A673 (cell line): Measurements from ENCODE around the gene ARL8A.

ENCODE experiments used
- CTCF ChIP-seq: fragments of 300-800, 200-600 bp; sonication (generic); conservative IDR thresholded peaks from 2 replicates; pipeline ENCODE4 v1.5.1; 2017; ENCODE audit warnings: low read depth, mild to moderate bottlenecking, antibody characterized with exemption, low read length, moderate library complexity, mixed read lengths
- EZH2 ChIP-seq: fragments of 200-600 bp; sonication (generic); IDR thresholded peaks from 2 replicates; pipeline ENCODE4 v1.6.1; 2017; ENCODE audit warnings: borderline replicate concordance, low read depth, mild to moderate bottlenecking, mixed read lengths, antibody characterized with exemption, low read length; ENCODE audit not compliant: poor library complexity, severe bottlenecking

- TF ChIP-seq CTCF: no peak
- TF ChIP-seq EZH2: no peak
Measured at GRCh38 chr1:202133001-202133400, 11.5 kb downstream of the ARL8A start.
